AML-193 (cell line): ENCODE measurements around the gene C16orf54.
"Not testable (repeated sequence)": the region's sequence is repeated elsewhere in the genome, so short reads cannot be mapped to it uniquely, and the experiment has no call there.

Source experiments
- DNase-seq, 2 experiments: peaks; one replicate each; lab custom pipeline; 2025; lab: John Stamatoyannopoulos, UW

The C16orf54 gene

DNA sequence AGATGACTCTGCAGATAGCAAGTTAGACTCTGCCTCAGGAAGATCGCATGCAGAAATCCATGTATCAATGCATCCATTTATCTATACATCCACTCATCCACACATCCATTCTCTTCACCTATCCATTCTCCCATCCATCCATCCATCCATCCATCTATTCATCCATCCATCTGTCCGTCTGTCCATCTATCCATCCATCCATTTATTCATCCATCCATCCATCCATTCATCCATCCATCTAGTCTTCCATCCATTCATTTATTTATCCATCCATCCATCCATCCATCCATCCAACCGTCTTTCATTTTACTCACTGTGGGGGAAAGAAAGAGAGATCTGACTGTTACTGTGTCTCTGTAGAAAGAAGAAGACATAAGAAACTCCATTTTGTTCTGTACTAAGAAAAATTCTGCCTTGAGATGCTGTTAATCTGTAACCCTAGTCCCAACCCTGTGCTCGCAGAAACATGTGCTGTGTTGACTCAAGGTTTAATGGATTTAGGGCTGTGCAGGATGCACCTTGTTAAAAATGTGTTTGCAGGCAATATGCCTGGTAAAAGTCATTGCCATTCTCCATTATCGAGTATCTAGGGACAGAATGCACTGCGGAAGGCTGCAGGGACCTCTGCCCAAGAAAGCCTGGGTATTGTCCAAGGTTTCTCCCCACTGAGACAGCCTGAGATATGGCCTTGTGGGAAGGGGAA lies 5.7 kb downstream of the C16orf54 start:
- DNase-seq = not testable (repeated sequence)

DNA sequence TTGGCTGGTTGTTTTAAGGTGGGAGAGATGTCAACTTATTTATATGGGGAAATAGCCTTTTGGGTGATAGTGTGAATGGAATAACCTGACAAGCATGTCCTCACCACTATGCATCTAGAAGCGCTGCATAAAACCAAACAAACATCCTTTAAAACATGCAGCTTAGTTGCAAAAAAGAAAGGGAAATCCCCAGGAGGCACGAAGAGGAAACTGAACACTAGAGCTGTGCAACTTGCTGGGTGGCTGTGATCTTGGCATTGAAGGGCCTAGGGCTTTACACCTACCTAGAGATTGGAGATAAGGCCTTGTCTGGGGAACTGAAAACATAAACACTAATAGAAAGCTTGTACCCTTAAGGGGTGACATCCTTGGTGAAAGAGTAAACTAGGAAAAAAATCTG lies 7.3 kb downstream of the C16orf54 start:
- peak; percentile 40 to 46 for DNase-seq

DNA sequence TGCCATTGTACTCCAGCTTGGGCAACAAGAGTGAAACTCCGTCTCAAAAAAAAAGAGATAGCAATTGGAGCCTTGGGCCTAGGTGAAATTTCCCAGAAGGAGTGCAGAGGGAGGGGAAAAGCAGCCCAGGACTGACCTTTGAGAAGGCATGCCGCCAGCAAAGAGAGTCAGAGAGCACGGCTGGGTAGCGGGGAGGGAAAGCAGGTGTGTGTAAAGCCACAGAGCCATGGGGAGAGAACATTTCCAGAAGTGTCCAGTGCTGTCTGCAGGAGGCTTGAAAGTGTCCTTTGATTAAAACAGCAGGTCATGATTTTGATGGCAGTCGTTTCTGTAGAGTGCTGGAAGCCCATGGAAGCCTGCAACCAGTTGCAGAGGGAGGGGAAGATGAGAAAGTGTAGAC lies 8.1 kb downstream of the C16orf54 start:
- DNase-seq = no peak

DNA sequence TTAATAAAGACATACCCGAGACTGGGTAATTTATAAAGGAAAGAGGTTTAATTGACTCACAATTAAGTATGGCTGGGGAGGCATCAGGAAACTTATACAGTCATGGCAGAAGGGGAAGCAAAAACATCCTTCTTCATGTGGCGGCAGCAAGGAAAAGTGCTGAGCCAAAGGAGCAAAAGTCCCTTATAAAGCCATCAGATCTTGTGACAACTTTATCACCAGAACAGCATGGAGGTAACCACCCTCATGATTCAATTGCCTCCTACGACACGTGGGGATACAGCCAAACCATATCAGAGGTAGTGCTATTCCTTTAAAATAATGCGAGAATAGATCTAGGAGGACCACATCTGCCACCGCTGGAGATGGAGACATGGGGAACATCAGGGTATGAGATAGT lies 9.0 kb downstream of the C16orf54 start:
- DNase-seq = no peak

DNA sequence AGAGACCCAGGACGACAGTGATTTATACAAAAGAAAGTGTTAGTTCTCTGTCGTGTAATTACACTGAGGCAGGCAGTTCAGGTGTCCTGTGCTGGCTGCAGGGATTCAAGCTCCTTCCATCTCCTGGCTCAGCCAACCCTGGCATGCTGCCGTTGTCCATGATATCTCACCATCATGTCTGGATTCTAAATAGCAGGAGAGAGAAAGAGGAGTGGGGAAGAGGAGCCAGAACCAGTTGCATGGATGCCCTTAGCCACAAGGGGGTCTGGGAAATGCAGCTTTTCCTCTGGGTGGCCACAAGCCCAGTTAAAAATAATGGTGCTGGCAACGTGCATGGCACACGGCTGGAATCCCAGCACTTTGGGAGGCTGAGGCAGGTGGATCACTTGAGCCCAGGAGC lies 9.7 kb downstream of the C16orf54 start:
- DNase-seq = no peak

DNA sequence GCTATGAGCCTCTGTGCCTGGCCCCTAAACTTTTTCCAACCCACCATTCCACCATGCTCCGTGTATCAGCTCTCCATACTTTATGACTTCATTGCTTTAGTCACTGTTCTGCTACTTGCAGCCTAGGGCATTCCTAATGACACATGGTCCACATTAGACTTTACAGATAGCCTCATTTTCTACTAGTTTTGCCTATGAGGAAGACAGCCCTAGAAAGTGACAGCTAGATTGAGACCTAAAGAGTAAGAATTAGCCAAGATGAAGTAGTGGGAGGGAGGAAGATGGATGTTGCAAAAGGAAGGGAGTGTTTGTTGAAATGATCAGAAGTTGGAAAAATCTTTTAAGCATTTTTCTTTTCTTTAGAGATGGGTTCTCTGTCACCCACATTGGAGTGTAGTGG lies 11.0 kb downstream of the C16orf54 start:
- peak in 1 of 2 experiments; percentile 14 for DNase-seq

DNA sequence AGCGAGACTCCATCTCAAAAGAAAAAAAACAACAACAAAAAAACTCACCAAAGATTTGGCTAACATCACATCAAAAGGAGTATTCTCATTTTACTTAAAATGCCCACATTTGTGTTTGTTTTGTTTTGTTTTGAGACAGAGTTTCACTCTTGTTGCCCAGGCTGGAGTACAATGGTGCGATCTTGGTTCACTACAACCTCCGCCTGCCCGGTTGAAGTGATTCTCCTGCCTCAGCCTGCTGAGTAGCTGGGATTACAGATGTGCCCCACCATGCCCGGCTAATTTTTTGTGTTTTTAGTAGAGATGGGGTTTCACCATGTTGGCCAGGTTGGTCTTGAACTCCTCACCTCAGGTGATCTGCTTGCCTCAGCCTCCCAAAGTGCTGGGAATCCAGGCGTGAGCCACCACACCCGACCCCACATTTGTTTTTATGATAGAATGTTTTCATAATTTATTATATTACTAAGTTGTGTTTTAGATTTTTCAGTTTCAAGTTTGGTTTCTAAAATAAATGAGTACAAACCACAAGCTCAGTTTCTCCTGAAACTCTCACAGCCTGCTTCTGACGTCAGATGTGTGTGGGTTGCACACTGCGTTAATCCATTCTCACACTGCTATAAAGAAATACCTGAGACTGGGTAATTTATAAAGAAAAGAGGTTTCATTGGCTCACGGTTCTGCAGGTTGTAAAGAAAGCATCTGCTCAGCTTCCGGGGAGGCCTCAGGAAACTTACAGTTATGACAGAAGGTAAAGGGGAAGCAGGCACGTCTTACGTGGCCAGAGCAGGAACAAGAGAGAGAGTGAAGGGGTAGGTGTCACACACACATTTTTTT lies 13.8 kb downstream of the C16orf54 start:
- DNase-seq = not testable (repeated sequence)

DNA sequence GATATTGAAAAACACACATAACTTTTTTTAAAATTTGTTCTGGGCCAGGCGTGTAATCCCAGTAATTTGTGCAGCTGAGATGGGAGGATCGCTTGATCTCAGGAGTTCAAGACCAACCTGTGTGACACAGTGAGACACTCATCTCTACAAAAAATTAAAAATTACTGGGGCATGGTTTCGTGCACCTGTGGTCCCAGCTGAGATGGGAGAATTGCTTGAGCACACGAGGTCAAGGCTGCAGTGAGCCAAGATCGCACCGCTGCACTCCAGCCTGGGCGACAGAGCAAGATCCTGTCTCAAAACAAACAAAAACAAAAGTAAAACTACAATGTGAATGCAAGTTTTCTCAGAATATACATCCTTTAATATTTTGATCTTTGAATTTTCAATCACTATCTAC lies 15.1 kb downstream of the C16orf54 start:
- no peak for DNase-seq

DNA sequence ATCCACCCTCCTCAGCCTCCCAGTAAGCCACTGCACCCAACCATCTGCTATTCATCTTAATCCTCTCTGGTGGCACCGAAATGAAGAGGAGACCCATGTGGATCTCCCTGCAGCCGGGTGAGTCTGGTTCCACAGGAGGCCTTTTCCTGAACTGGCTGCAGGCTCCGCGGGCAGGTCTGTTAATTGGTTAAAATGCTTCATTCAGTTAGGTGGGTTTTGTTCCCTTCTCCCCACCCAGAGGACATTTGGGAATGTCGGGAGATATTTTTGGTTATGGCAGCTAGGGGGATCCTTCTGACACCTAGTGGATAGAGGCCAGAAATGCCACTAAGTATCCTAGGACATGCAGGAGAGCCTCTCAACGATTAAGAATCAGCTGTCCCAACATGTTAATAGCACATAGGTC lies 16.7 kb downstream of the C16orf54 start:
- DNase-seq = peak; percentile 45 to 59

DNA sequence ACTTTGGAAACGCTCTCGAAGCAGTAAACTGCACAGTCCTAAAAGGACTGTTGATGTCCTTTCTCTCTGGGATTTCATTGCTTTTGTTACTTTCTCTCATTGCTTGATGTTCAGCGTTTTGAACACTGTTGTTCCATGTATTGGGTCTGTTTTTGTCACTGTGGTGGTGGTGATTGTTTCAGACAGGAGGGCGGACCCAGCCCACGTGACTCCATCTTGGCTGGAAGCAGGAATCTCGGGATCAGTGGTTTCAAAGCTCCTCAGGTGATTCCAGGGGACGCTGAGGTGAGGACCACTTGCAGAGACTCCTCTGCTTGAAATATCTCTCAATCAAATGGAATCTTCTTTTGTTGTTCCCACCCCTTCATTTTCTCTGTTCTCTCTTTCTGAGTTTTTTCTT lies 18.3 kb downstream of the C16orf54 start:
- no peak for DNase-seq

DNA sequence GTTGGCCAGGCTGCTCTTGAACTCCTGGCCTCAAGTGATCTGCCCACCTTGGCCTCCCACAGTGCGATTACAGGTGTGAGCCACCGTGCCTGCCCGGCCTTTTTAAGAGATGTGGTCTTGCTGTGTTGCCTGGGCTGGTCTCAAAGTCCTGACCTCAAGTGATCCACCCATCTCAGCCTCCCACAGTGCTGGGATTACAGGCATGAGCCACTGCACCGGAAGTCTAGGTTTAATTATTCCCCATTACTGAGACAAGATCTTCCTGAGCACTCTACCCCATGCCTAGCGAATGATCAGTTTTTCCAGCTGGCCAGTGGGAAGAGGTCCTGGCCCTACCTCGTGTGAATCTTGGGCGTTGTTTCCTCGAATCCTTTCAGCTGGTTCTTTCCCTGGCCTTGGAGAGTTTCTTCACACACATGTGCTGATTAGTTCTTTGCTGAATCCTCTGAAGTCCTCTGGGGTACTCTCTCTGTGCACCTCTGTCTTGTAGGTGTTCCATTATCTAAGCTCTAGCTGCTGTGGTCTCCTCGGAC lies 18.9 kb downstream of the C16orf54 start:
- DNase-seq = no peak

DNA sequence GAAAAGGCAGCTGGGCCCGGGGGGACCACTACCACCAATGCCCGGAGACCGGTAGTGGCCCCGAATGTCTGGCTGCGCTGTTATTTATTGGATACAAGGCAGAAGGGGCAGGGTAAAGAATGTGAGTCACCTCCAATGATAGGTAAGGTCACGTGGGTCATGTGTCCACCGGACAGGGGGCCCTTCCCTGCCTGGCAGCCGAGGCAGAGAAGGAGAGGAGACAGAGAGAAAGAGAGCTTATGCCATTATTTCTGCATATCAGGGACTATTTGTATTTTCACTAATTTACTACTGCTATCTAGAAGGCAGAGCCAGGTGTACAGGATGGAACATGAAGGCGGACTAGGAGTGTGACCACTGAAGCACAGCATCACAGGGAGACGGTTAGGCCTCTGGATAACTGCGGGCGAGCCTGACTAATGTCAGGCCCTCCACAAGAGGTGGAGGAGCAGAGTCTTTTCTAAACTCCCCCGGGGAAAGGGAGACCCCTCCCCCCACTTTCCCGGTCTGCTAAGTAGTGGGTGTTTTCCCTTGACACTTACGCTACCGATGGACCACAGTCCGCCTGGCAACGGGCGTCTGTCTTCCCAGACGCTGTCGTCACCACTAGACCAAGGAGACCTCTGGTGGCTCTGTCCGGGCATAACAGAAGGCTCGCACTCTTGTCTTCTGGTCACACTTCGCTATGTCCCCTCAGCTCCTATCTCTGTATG lies 24.5 kb downstream of the C16orf54 start:
- peak; percentile 79 for DNase-seq

DNA sequence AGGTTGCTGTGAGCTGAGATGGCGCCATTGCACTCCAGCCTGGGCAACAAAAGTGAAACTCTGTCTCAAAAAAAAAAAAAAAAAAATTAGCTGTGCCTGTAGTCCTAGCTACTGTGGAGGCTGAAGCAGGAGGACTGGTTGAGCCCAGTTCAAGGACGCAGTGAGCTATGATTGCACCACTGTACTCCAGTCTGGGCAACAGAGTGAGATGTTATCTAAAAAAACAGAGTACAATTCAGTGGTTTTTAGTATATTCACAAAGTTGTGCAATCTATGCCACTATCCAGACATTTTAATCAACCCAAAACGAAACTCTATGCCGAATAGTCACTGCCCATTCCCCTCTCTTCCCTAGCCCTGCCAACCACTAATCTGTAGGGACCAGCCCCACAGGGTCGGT lies 25.1 kb downstream of the C16orf54 start:
- peak; percentile 76 for DNase-seq

DNA sequence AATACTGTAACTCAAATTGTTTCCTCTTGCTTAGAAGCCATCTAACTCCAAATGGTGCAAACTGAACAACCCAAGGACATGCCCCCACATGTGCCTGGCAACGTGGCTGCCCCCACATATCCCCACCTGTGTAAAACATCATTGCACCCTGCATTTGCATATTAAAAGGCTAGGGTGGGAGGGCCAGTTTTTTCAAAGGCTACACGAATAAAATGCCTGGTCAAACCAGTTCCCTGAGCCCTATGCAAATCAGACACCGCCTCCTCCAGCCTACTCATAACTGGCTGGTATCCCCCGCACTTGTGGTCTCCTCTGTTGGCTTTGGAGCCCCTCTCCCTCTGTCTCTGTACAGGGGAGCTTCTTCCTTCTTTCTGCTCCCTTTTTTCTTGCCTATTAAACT lies 26.7 kb downstream of the C16orf54 start:
- DNase-seq = no peak

DNA sequence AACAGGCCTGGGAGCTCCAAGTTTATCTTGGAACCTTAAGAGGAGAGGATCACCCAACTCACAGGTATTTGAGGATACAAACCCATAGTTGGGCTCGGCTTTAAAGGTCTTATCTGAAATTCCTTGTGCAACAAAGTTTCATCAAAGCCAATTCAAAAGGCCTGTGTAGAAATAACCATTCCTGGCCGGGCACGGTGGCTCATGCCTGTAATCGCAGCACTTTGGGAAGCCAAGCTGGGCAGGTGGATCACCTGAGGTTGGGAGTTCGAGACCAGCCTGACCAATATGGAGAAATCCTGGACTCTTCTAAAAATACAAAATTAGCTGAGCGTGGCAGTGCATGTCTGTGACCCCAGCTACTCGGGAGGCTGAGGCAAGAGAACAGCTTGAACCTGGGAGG lies 28.7 kb downstream of the C16orf54 start:
- no peak for DNase-seq

DNA sequence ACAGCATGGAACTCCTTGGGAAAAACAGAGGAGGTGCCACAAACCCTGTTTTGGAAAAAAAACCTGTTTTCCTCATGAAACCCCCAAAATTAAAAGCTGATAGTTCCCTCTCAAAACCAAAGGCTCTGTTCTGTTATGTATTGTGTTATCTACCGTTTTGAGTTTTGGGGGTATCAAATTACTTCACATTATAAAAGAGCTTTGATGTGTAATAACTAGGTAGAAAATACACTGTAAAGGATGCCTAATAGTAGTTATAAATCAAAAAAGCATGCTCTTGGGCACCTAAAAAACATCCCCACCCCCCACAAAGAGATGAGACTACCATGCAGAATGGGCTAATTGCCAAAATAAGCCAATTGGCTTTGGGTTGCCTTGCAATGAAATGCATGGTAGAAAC lies 30.8 kb downstream of the C16orf54 start:
- no peak for DNase-seq

DNA sequence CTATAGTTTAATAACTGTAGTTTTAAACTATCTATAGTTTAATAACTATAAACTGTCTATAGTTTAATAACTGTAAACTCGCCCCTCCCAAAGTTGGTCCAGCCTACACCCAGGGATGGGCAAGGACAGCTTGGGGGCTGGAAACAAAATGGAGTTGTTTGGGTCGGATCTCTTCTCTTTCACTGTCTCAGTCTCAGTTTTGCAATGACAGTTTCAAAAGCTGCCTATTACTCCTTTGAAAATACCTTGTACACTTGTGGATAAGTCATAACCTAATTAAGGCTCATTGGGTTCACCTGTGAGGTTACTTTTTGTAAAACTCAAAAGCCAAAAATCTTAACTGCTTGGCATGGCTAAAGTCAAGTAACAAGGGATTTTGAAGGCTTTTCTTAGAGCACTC lies 31.4 kb downstream of the C16orf54 start:
- DNase-seq = no peak

DNA sequence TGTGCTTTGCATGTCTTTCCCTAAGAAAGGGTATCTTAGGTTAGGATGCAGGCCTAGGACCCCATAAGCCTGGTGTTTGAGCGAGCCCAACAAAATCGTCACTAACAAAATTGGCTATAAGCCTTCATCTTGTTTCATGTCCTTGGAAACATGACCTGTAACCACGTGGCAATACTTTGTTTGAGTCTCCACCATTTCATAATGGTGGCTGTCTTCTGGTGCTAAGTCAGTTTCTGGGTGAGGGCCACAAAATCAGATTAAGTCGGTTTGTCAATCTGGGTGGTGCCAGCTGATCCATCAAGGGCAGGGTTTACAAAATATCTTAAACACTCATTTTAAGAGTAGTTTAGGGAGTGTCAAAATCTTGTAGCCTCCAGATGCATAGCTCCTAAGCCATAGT lies 33.0 kb downstream of the C16orf54 start:
- no peak for DNase-seq

DNA sequence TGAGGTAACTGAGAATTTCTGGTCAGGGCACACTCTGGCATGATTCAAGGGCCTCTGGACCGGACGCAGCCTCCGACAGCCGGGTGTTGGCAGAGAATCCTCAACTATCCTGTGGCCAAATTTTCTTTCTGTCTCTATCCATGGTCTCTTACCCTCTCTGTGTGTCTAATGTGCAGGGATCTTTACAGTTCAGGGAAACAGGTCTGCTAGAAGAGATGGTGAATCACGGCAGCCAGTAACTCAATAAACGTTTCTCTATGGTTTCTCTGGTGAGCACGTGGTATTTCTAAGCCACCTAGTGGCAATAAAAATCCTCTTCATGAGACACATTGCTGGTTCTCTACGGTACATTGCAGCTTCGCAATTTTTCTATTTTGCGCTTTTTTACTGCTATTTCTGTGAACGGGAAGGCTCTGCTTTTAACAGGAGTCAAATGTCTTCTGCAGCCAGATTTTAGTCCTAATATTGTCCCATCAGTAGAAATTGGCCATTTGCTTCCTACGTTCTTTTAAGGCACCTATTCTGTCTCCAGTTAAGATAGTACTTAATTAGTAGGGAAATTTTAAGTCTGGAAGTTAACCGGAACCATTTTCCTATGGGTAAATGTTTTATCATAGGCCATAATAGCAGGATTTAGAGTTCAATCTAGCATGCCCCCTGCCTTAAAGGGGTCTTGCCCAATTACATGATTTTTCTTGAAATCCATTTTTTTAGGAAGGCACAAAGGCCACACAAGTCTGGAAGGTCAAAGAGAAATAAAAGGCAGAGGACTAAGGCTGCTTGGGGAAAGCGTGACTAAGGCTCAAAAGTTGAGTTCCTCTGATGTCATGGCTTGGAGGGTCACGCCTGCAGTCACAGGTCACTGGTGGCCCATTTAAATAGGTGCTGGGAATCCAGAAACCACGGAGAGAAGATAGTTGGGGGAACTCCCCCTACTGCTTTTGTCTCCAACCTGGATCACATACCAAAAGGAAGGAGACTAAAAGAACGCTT lies 35.3 kb downstream of the C16orf54 start:
- DNase-seq = peak; percentile 62 to 70

DNA sequence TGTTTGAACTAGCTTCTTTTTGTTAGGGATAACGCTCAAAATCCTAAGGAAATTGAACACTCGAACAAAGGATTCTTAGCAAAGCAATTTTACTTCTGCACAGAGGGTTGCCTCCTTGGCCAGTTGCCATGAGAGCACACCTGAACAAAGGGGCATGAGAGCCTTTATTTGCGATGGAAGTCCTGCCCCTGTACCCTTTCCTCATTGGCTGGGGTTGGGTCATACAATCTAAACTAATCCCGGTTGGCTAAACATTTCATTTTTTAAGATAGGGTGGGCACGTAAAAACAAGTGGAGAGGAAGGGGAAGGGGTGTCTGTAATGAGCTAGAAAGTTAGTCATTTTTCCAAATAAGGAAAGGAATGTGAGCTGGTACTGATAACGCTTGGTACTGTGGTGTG lies 36.1 kb downstream of the C16orf54 start:
- DNase-seq = not testable (repeated sequence)

DNA sequence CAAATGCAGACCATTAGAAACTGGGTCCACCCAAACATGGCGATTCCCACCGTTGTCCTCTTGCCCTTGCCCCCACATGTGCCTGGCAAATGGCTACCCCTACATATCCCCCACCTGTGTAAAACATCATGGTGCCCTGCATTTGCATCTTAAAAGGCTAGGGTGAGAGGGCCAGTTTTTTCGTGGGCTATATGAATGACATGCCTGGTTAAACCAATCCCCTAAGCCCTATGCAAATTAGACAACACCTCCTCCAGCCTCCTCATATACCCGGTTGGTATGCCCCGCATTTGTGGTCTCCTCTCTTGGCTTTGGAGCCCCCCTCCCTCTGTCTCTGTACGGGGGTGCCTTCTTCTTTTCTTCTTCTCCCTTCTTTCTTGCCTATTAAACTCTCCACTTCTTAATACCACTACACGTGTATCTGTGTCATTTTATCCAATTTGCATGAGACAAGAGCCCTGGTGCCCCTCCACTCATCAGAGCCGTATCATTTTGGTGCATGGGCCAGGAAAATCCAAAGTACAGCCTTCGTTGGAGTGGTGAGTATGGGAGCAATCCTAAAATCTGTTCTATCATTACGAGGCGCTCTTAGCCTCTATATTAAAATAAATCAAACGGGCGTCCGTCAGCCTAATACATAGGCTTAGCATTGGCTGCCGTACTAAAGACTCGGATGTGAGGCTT lies 36.7 kb downstream of the C16orf54 start:
- no peak for DNase-seq
